GM19035 (cell line): ENCODE data around the gene SNX13.
A peak's percentile ranks its signal among the peaks of the same experiment; 100 is the strongest.

Experiments used
- ATAC-seq: cut with Tn5 transposase; IDR thresholded peaks from one replicate; pipeline ENCODE4 v1.9.1; 2021; ENCODE audit not compliant: unreplicated experiment

Gene SNX13

GRCh38 chr7:17786314-17786852 is 153.9 kb downstream of the SNX13 start:
- ATAC-seq, result no peak

- ATAC-seq, result no peak
These were observed 158.1 kb downstream of the SNX13 start for GRCh38 chr7:17782216-17782549.

- ATAC-seq, result no peak
These were observed 158.6 kb downstream of the SNX13 start for GRCh38 chr7:17781491-17782215.

GRCh38 chr7:17779381-17779780 is 160.9 kb downstream of the SNX13 start:
- ATAC-seq, result no peak

GRCh38 chr7:17774716-17775288 is 165.5 kb downstream of the SNX13 start:
- no peak for ATAC-seq

- ATAC-seq, result no peak
These were observed 166.0 kb downstream of the SNX13 start for GRCh38 chr7:17774248-17774647.

GRCh38 chr7:17773289-17773626 is 167.0 kb downstream of the SNX13 start:
- ATAC-seq, result no peak

- no peak for ATAC-seq
These were observed 167.6 kb downstream of the SNX13 start for GRCh38 chr7:17772581-17773288.

- ATAC-seq, result no peak
These were observed 168.3 kb downstream of the SNX13 start for GRCh38 chr7:17771901-17772408.

GRCh38 chr7:17770710-17771375 is 169.5 kb downstream of the SNX13 start:
- no peak for ATAC-seq

- peak; percentile 75 for ATAC-seq
These were observed 170.4 kb downstream of the SNX13 start for GRCh38 chr7:17769918-17770317.

GRCh38 chr7:17758008-17758407 is 182.3 kb downstream of the SNX13 start:
- ATAC-seq, result no peak

GRCh38 chr7:17746020-17746530 is 194.2 kb downstream of the SNX13 start:
- no peak for ATAC-seq

- ATAC-seq, result no peak
These were observed 194.7 kb downstream of the SNX13 start for GRCh38 chr7:17745610-17746009.

GRCh38 chr7:17743316-17743715 is 197.0 kb downstream of the SNX13 start:
- no peak for ATAC-seq

- ATAC-seq, result no peak
These were observed 198.9 kb downstream of the SNX13 start for GRCh38 chr7:17741426-17741825.
